ENCODE data around the gene MAP3K5. TPM values are rescaled to one million over a fixed set of nuclear protein-coding genes. Genes with fewer than 3 reads are reported as not detected.

The MAP3K5 gene
- total RNA-seq, 1 experiment from 2014 or later, result 8.1 TPM

GRCh38 chr6:136720045-136720770, 72.1 kb downstream of the MAP3K5 start:
- no peak for DNase-seq (ENCODE audit: low read depth, low spot score)
- no peak overlapping the region for H3K4me3 ChIP-seq (ENCODE audit: low read depth in 2 of 2, low read length in 2 of 2)
- CTCF ChIA-PET, result no interaction called here
- no peak for ATAC-seq
- no peak overlapping the region for H3K27ac ChIP-seq (ENCODE audit: low read length)
- no TSS peak for BruUV-seq (replicated peaks)
- H3K9me3 ChIP-seq (ENCODE audit: control insufficient read depth, insufficient read depth, low read depth, low read length), result no peaks in the 10 kb centered on the region
- H3K4me1 ChIP-seq (ENCODE audit: control insufficient read depth, insufficient read depth, low read length), result no peaks in the 10 kb centered on the region; the same call in 1 of the 2 replicates
- intact Hi-C loops (cut with micrococcal nuclease; ENCODE audit: unreplicated experiment), result loop anchor here (5.0 kb wide), 1 partner anchor 43 kb away; no protein-coding TSS in a partner anchor
- in situ Hi-C loops (cut with HindIII; ENCODE audit: low pct_unique_long_range_greater_than_20kb, low sequenced_read_pairs), result no loop called here
- H3K36me3 ChIP-seq (ENCODE audit: control insufficient read depth, insufficient read depth, low read length), result no peaks in the 10 kb centered on the region
- TF ChIP-seq TCF7L2 (IDR thresholded peaks at IDR 0.05; ENCODE audit: low read depth, low read length) (no peak), REST (IDR thresholded peaks at IDR 0.05; ENCODE audit: insufficient read depth in 1 of 2, low read depth in 2 of 2, low read length in 1 of 2) (no peak), POLR2AphosphoS5 (IDR thresholded peaks at IDR 0.05; ENCODE audit: low read depth, low read length) (no peak), SIN3A (IDR thresholded peaks at IDR 0.05; ENCODE audit: borderline replicate concordance, insufficient read depth, low read depth, low read length) (no peak)
- POLR2A ChIA-PET, result no interaction called here
- no peaks in the 10 kb centered on the region for H3K27me3 ChIP-seq (ENCODE audit: control insufficient read depth, insufficient read depth, low read length)

- in situ Hi-C loops (cut with HindIII; ENCODE audit: low pct_unique_long_range_greater_than_20kb, low sequenced_read_pairs), result no loop called here
- Histone ChIP-seq H3K27me3 (ENCODE audit: control insufficient read depth, insufficient read depth, low read length) (no peaks in the 10 kb centered on the region), H3K36me3 (ENCODE audit: control insufficient read depth, insufficient read depth, low read length) (no peaks in the 10 kb centered on the region), H3K27ac (ENCODE audit: low read length) (no peak overlapping the region), H3K9me3 (ENCODE audit: control insufficient read depth, insufficient read depth, low read depth, low read length) (no peaks in the 10 kb centered on the region), H3K4me1 (ENCODE audit: control insufficient read depth, insufficient read depth, low read length) (no peaks in the 10 kb centered on the region; the same call in 1 of the 2 replicates), H3K4me3 (ENCODE audit: low read depth in 2 of 2, low read length in 2 of 2) (no peak overlapping the region)
- ATAC-seq (no peak), DNase-seq (ENCODE audit: low read depth, low spot score) (no peak)
- ChIA-PET POLR2A (no interaction called here), CTCF (no interaction called here)
- no TSS peak for BruUV-seq (replicated peaks)
- intact Hi-C loops (cut with micrococcal nuclease; ENCODE audit: unreplicated experiment), result loop anchor here (5.0 kb wide), 1 partner anchor 42 kb away; no protein-coding TSS in a partner anchor
- TF ChIP-seq SIN3A (IDR thresholded peaks at IDR 0.05; ENCODE audit: borderline replicate concordance, insufficient read depth, low read depth, low read length) (no peak), POLR2AphosphoS5 (IDR thresholded peaks at IDR 0.05; ENCODE audit: low read depth, low read length) (no peak), CTCF (IDR thresholded peaks at IDR 0.05) (no peak), REST (IDR thresholded peaks at IDR 0.05; ENCODE audit: insufficient read depth in 1 of 2, low read depth in 2 of 2, low read length in 1 of 2) (no peak)
Measured at GRCh38 chr6:136719280-136720044, 72.8 kb downstream of the MAP3K5 start.

Measured in Panc1 (cell line).